ENCODE results near the gene MARCHF2. TPM values are rescaled to one million over a fixed set of nuclear protein-coding genes. Genes with fewer than 3 reads are reported as not detected.

Gene MARCHF2
- total RNA-seq, 2 experiments from 2014 or later: 9.2 to 10.3 TPM

- CTCF ChIA-PET: interaction anchor here (1.0 to 1.9 kb wide), 3 partner anchors 11 to 128 kb away, joined by 3 to 4 read pairs (median 3); no protein-coding TSS in a partner anchor
- Mint-ChIP-seq H3K4me3 (no peak overlapping the region), H3K9me3 (no peaks in the 10 kb centered on the region), H3K27ac (no peak overlapping the region), H3K36me3 (ENCODE audit: low read depth) (peaks cover 41% of the 10 kb centered on the region), H3K27me3 (ENCODE audit: low read depth) (no peaks in the 10 kb centered on the region), H3K4me1 (ENCODE audit: low read depth) (peaks cover 86% of the 10 kb centered on the region)
- intact Hi-C loops (cut with micrococcal nuclease): no loop called here
- no peak for DNase-seq
Observed at GRCh38 chr19:8451377-8451776, 38.3 kb downstream of the MARCHF2 start.

- Mint-ChIP-seq H3K4me1 (ENCODE audit: low read depth) (peaks cover 86% of the 10 kb centered on the region), H3K4me3 (no peak overlapping the region), H3K27ac (peak overlapping the region; percentile 33), H3K36me3 (ENCODE audit: low read depth) (peaks cover 41% of the 10 kb centered on the region), H3K9me3 (no peaks in the 10 kb centered on the region), H3K27me3 (ENCODE audit: low read depth) (no peaks in the 10 kb centered on the region)
- CTCF ChIA-PET: interaction anchor here (1.5 to 1.9 kb wide), 2 partner anchors 97 to 127 kb away, joined by 3 to 4 read pairs; no protein-coding TSS in a partner anchor
- intact Hi-C loops (cut with micrococcal nuclease): no loop called here
- no peak for DNase-seq
Observed at GRCh38 chr19:8451885-8452284, 38.8 kb downstream of the MARCHF2 start.

GRCh38 chr19:8452446-8453123 lies 39.5 kb downstream of the MARCHF2 start:
- Mint-ChIP-seq H3K9me3 (no peaks in the 10 kb centered on the region), H3K4me3 (no peak overlapping the region), H3K27me3 (ENCODE audit: low read depth) (no peaks in the 10 kb centered on the region), H3K27ac (peak overlapping the region; percentile 33), H3K36me3 (ENCODE audit: low read depth) (peaks cover 36% of the 10 kb centered on the region), H3K4me1 (ENCODE audit: low read depth) (peaks cover 86% of the 10 kb centered on the region)
- intact Hi-C loops (cut with micrococcal nuclease): no loop called here
- no peak for DNase-seq
- CTCF ChIA-PET: interaction anchor here (0.6 to 1.1 kb wide), 2 partner anchors 10 to 42 kb away, joined by 3 to 4 read pairs; no protein-coding TSS in a partner anchor

GRCh38 chr19:8453616-8454015 lies 40.5 kb downstream of the MARCHF2 start:
- DNase-seq: no peak
- peaks cover 89% of the 10 kb centered on the region for H3K4me1 Mint-ChIP-seq (ENCODE audit: low read depth)
- no peak overlapping the region for H3K4me3 Mint-ChIP-seq
- intact Hi-C loops (cut with micrococcal nuclease): no loop called here
- H3K9me3 Mint-ChIP-seq: no peaks in the 10 kb centered on the region
- H3K36me3 Mint-ChIP-seq (ENCODE audit: low read depth): peaks cover 37% of the 10 kb centered on the region
- CTCF ChIA-PET: interaction anchor here (1.1 kb wide), 1 partner anchor 9 kb away, joined by 3 read pairs; no protein-coding TSS in a partner anchor
- no peaks in the 10 kb centered on the region for H3K27me3 Mint-ChIP-seq (ENCODE audit: low read depth)
- H3K27ac Mint-ChIP-seq: no peak overlapping the region

GRCh38 chr19:8454218-8454617 lies 41.1 kb downstream of the MARCHF2 start:
- Mint-ChIP-seq H3K9me3 (no peaks in the 10 kb centered on the region), H3K4me1 (ENCODE audit: low read depth) (peaks cover 86% of the 10 kb centered on the region), H3K27me3 (ENCODE audit: low read depth) (no peaks in the 10 kb centered on the region), H3K4me3 (no peak overlapping the region), H3K27ac (peak overlapping the region; percentile 23), H3K36me3 (ENCODE audit: low read depth) (peaks cover 37% of the 10 kb centered on the region)
- CTCF ChIA-PET: no interaction called here
- intact Hi-C loops (cut with micrococcal nuclease): no loop called here
- DNase-seq: no peak

- H3K36me3 Mint-ChIP-seq (ENCODE audit: low read depth): peaks cover 39% of the 10 kb centered on the region
- peaks cover 88% of the 10 kb centered on the region for H3K4me1 Mint-ChIP-seq (ENCODE audit: low read depth)
- H3K4me3 Mint-ChIP-seq: no peak overlapping the region
- intact Hi-C loops (cut with micrococcal nuclease): no loop called here
- no peaks in the 10 kb centered on the region for H3K27me3 Mint-ChIP-seq (ENCODE audit: low read depth)
- CTCF ChIA-PET: no interaction called here
- DNase-seq: no peak
- no peaks in the 10 kb centered on the region for H3K9me3 Mint-ChIP-seq
- no peak overlapping the region for H3K27ac Mint-ChIP-seq
Observed at GRCh38 chr19:8455018-8455417, 41.9 kb downstream of the MARCHF2 start.

GRCh38 chr19:8456064-8456463 lies 43.0 kb downstream of the MARCHF2 start:
- H3K27ac Mint-ChIP-seq: no peak overlapping the region
- peaks cover 40% of the 10 kb centered on the region for H3K36me3 Mint-ChIP-seq (ENCODE audit: low read depth)
- H3K4me3 Mint-ChIP-seq: no peak overlapping the region
- intact Hi-C loops (cut with micrococcal nuclease): no loop called here
- no peaks in the 10 kb centered on the region for H3K9me3 Mint-ChIP-seq
- DNase-seq: no peak
- H3K4me1 Mint-ChIP-seq (ENCODE audit: low read depth): peaks cover 90% of the 10 kb centered on the region
- CTCF ChIA-PET: interaction anchor here (0.6 to 1.5 kb wide), 3 partner anchors 9 to 102 kb away, joined by 3 to 10 read pairs (median 4); no protein-coding TSS in a partner anchor
- H3K27me3 Mint-ChIP-seq (ENCODE audit: low read depth): no peaks in the 10 kb centered on the region

GRCh38 chr19:8457209-8457608 lies 44.1 kb downstream of the MARCHF2 start:
- Mint-ChIP-seq H3K36me3 (ENCODE audit: low read depth) (peaks cover 30% of the 10 kb centered on the region), H3K4me3 (no peak overlapping the region), H3K27ac (peak overlapping the region; percentile 30), H3K9me3 (no peaks in the 10 kb centered on the region), H3K4me1 (ENCODE audit: low read depth) (peaks cover 83% of the 10 kb centered on the region), H3K27me3 (ENCODE audit: low read depth) (no peaks in the 10 kb centered on the region)
- CTCF ChIA-PET: interaction anchor here (1.1 to 1.8 kb wide), 2 partner anchors 11 to 103 kb away, joined by 3 to 6 read pairs; no protein-coding TSS in a partner anchor
- no peak for DNase-seq
- intact Hi-C loops (cut with micrococcal nuclease): no loop called here

- no peak for DNase-seq
- intact Hi-C loops (cut with micrococcal nuclease): no loop called here
- peaks cover 28% of the 10 kb centered on the region for H3K36me3 Mint-ChIP-seq (ENCODE audit: low read depth)
- CTCF ChIA-PET: interaction anchor here (0.6 to 1.8 kb wide), 4 partner anchors 12 to 125 kb away, joined by 3 to 6 read pairs (median 4); no protein-coding TSS in a partner anchor
- H3K4me1 Mint-ChIP-seq (ENCODE audit: low read depth): peaks cover 79% of the 10 kb centered on the region
- no peaks in the 10 kb centered on the region for H3K9me3 Mint-ChIP-seq
- peak overlapping the region; percentile 30 for H3K27ac Mint-ChIP-seq
- H3K4me3 Mint-ChIP-seq: no peak overlapping the region
- H3K27me3 Mint-ChIP-seq (ENCODE audit: low read depth): no peaks in the 10 kb centered on the region
Observed at GRCh38 chr19:8457827-8458226, 44.7 kb downstream of the MARCHF2 start.

- Mint-ChIP-seq H3K27me3 (ENCODE audit: low read depth) (no peaks in the 10 kb centered on the region), H3K27ac (no peak overlapping the region), H3K9me3 (no peaks in the 10 kb centered on the region), H3K4me1 (ENCODE audit: low read depth) (peaks cover 75% of the 10 kb centered on the region), H3K4me3 (no peak overlapping the region), H3K36me3 (ENCODE audit: low read depth) (peaks cover 29% of the 10 kb centered on the region)
- intact Hi-C loops (cut with micrococcal nuclease): no loop called here
- DNase-seq: no peak
- CTCF ChIA-PET: interaction anchor here (0.6 to 1.8 kb wide), 4 partner anchors 12 to 124 kb away, joined by 3 to 6 read pairs (median 4); no protein-coding TSS in a partner anchor
Observed at GRCh38 chr19:8458380-8458779, 45.3 kb downstream of the MARCHF2 start.

- intact Hi-C loops (cut with micrococcal nuclease): no loop called here
- no peaks in the 10 kb centered on the region for H3K9me3 Mint-ChIP-seq
- no peak for DNase-seq
- H3K4me1 Mint-ChIP-seq (ENCODE audit: low read depth): peaks cover 68% of the 10 kb centered on the region
- no peaks in the 10 kb centered on the region for H3K27me3 Mint-ChIP-seq (ENCODE audit: low read depth)
- H3K4me3 Mint-ChIP-seq: no peak overlapping the region
- peaks cover 32% of the 10 kb centered on the region for H3K36me3 Mint-ChIP-seq (ENCODE audit: low read depth)
- no peak overlapping the region for H3K27ac Mint-ChIP-seq
- CTCF ChIA-PET: interaction anchor here (1.6 kb wide), 1 partner anchor 106 kb away, joined by 6 read pairs; no protein-coding TSS in a partner anchor
Observed at GRCh38 chr19:8459095-8459494, 46.0 kb downstream of the MARCHF2 start.

GRCh38 chr19:8459520-8460270 lies 46.6 kb downstream of the MARCHF2 start:
- H3K4me3 Mint-ChIP-seq: no peak overlapping the region
- no peaks in the 10 kb centered on the region for H3K9me3 Mint-ChIP-seq
- H3K27me3 Mint-ChIP-seq (ENCODE audit: low read depth): no peaks in the 10 kb centered on the region
- peaks cover 62% of the 10 kb centered on the region for H3K4me1 Mint-ChIP-seq (ENCODE audit: low read depth)
- CTCF ChIA-PET: interaction anchor here (1.6 kb wide), 1 partner anchor 106 kb away, joined by 6 read pairs; no protein-coding TSS in a partner anchor
- no peak for DNase-seq
- intact Hi-C loops (cut with micrococcal nuclease): no loop called here
- peaks cover 33% of the 10 kb centered on the region for H3K36me3 Mint-ChIP-seq (ENCODE audit: low read depth)
- H3K27ac Mint-ChIP-seq: no peak overlapping the region
